GM18507 (cell line): ENCODE results near the gene OGDH.

Experiments
- DNase-seq: peaks from one replicate; pipeline ENCODE4 v3.0.0; 2011; ENCODE audit warnings: low read depth; ENCODE audit not compliant: insufficient read length; ENCODE audit errors: extremely low spot score
- FAIRE-seq: peaks from 2 replicates; lab custom pipeline; 2011; peaks lifted over from hg19 to GRCh38; lab: Jason Lieb, UNC

The OGDH gene

DNA sequence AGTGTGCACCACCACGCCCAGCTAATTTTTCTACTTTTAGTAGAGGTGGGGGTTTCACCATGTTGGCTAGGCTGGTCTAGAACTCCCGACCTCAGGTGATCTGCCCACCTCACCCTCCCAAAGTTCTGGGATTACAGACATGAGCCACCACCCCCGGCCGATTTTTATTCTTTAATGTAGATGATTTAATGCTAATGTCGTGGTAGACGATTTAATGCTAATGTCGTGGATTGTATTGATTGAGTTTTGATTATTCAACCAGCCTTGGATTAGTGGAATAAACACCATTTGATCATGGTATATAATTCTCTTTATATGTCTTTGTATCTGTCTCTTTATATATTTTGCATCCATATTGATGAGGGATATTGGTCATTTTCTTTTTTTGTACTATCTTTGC is 52.6 kb downstream of the OGDH start:
- FAIRE-seq: no peak
- DNase-seq: no peak

DNA sequence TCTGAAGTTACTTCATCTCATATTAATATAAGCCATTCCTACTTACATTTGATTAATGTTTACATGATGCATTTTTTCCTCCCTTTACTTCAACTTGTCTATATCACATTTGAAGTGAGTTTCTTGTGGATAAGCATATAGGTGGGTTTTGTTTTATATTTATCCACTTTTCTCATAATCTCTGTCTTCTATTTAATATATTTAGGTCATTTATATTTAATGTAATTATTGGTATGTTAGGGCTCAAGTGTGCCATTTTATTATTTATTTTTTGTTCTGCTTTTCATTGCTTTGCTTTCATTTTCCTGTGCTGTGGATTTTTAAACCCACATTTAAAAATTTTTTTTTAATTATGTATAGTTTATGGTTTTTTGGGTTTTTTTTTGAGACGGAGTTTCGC is 54.8 kb downstream of the OGDH start:
- DNase-seq: no peak
- no peak for FAIRE-seq

DNA sequence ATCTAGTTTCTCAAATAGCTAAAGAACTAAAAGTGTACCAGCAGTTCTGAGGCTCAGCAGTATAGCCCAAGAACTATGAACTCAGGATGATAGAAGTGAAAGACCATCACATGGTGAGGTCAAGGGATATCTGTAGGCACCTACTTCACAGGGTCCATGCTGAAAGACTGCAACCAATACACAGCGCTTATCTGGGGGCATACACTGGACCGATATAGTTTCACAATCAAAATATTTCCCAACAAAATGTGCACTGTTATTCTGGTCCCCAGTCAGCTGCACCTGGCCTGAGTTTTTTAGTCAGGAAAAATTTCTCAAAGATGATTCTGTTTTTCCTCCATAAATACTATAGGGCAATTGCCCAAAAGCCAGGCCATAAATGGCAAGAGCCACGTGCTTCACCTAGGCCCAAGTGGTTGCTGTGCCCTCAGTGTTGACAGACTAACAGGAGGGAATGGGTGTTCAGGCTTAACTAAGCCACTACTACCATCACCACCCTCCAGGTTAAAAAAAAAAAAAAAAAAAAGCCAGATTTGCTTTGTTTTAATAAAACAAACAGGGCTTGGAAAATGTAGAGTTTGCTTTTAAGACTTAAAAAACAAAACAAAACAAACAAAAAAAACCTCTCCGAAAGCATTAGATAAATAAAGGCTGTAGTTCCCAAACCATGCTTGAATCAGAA is 58.5 kb downstream of the OGDH start:
- FAIRE-seq: no peak
- DNase-seq: no peak

DNA sequence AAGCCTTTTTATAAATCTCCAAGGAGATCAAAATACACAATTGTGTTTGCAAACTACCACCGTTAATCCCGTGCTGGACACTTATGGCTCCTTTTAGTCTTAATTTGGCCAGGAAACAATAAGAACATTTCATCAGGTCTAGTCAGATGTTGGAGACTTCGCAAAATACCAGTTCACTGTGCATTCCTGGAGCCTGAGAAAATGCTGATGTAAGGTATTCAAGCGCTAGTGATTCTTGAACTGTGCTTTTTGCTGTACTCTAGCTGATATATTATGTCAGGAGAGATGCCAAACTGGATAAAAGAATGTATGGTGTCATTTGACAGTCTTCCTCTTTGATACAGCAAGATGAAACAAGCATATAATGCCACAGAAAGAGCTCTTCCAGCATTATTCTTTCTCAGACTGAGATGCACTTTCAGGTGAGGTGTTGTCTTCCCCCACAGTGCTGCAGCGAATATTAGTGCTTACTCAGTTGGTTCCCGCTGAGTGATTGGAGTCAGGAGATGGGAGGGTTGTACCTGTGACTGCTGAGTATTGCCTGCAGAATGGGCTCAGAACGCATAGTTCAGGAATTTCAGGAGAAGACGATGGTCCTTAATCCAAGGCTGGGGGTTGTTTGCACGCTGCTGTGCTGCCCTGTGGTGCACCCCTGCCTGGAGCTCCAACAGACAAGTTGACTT is 59.2 kb downstream of the OGDH start:
- FAIRE-seq (no peak), DNase-seq (no peak)

DNA sequence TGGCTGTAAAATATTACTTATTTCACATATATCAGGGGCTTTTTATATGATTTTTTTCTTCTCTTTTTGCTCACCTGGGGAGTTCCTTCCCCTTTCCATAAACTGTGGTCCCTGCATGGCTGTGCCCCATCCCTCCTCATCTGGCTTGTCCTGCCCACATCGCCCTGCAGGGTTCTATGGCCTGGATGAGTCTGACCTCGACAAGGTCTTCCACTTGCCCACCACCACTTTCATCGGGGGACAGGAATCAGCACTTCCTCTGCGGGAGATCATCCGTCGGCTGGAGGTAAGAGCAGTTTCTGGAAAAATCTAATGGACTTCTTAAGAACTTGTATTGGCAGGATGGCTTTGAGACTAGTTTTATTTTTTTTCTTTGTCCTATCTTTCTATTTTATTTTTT is 60.1 kb downstream of the OGDH start:
- no peak for FAIRE-seq

DNA sequence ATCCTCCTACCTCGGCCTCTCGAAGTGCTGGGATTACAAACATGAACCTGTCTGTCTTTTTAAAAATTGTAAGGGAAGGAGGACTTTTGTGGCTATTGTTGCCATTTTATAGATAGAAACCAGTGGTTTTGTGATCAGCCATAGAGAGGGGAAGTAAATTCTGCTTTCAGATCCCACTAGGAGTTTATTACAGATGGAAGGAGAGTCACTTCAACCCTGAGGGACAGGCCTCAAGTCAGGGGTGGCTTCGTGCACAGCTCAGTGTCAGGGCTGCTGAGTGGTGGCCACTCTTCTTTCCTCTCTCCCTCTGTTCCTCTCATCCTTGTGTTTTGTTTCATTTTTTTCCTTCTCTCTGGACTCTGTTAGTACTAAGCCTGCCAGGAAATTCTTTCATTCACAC is 60.8 kb downstream of the OGDH start:
- FAIRE-seq (no peak), DNase-seq (no peak)

More for the DNA sequence above, 60.1 kb downstream of the OGDH start:
- DNase-seq: no peak

DNA sequence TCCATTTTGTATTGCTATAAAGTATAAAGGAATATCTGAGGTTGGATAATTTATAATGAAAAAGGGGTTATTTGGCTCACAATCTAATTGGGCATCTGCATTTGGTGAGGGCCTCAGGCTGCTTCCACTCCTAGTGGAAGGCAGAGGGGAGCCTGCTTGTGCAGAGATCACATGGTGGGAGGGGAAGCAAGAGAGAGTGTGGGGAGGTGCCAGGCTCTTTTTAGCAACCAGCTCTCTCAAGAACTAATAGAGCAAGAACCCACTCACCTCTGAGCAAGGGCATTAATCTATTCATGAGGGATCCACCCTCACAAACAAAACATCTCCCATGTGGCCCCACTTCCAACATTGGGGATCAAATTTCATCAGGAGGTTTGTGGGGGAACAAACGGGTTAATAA is 64.6 kb downstream of the OGDH start:
- DNase-seq (no peak), FAIRE-seq (no peak)

DNA sequence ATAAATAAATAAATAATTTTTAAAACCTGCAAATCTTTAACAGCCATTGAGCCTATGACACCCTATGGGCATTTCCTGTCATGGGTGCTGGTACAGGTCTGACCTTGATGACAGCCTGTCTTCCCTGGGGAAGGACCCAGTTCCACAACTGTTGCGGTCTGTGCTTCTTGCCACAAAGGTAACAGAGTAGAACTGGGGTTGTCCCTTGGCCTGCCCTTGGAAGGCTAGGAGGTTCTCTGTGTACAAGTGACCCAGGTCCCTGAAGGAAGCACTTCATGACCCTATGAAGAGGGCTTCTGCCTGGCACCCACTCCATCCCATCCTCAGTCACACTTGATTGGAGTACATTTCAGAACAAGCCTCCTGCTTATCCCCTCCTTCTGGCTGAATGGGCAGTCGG is 66.9 kb downstream of the OGDH start:
- DNase-seq: no peak
- FAIRE-seq: no peak

DNA sequence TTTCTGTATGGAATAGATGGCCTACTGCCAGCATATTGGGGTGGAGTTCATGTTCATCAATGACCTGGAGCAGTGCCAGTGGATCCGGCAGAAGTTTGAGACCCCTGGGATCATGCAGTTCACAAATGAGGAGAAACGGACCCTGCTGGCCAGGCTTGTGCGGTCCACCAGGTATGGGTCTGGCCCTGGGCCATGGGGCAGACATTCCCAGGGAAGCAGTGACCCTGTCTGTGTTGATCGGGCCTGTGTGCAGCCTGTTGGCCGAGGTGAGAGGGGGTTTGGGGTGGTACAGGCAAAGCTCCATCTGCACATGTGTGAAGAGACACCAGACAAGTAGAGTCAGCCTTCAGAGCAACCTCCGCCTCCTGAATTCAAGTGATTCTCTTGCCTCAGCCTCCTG is 67.3 kb downstream of the OGDH start:
- no peak for FAIRE-seq
- DNase-seq: no peak

DNA sequence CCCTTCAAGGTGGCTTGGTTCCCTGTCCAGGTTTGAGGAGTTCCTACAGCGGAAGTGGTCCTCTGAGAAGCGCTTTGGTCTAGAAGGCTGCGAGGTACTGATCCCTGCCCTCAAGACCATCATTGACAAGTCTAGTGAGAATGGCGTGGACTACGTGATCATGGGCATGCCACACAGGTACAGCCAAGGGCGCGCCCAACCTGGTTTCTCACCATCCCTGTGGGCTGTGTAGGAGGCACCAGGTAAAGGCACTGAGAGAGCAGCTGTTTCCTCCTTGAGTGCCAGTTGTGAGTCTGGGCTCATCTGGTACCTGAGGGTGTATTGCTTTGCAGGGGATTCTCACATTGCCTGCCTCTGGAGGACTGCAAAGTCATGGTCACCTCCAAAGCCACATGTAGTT is 68.0 kb downstream of the OGDH start:
- DNase-seq (no peak), FAIRE-seq (no peak)

DNA sequence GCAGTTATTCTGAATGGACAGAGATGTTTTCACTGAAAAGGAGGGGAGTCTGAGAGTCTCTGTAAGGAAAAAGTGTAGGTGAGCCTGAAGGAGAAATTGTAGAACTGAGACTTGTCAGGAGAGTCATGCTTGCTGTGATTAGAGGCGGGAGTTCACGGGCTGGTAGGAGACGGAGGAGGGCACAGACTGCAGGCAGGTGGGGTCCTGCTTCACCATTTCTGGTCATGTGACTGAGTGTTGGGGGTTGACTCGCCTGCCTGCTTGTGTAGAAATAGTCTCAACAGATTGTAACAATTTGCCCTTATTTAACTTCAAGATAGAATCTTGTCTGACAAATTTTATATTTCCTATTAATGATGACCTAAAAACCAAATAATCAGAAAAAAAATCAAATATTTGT is 70.3 kb downstream of the OGDH start:
- FAIRE-seq (no peak), DNase-seq (no peak)

DNA sequence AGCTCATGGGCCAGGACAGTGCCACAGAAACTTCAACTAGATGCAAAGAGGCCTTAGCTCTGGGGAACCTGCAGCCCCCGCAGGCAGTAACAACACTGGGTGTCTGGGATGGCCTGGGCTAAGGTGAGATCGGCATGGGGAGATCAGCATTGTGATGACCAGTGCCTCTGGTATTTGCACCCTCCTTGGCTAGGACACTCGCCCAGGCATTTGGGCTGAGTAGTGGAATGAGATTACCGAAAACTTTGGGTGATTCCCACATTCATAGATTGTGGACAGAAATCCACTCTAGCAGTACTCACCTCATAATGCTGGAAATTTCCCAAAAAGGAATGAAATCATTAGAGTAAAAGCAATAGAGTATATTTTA is 71.7 kb downstream of the OGDH start:
- no peak for DNase-seq
- FAIRE-seq: no peak

DNA sequence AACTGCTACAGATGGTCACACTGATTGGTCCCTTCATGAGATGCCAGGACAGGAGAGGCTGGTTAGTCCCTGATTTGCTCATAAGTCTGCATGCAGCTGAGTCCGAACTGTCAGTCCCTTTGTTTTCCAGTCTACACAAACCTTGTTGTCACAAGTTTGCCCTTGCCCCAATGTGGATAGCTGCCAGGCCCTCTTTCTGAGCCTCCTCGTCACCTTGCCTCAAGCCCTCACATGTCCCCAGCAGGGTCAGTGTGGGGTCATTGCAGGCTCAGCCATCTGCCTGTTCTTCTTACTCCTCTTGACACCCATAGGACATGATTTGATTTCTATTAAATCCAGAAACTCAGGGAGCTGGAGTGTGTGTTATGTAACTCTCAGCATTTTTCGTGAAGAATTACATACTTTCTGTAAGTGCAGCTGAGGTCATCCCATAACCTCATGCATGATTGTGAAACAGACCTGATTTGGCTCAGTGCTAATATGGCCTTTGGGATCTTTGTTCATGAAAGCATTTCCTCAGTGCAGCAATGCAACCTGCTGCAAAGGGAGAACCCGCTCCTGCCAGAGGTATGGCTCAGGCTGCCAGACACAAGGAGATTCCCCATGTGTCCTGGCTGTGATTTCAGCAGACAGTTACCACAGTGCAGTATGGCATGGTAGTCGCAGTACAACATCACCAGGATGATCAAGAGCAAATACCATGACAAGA is 72.2 kb downstream of the OGDH start:
- DNase-seq (no peak), FAIRE-seq (no peak)

DNA sequence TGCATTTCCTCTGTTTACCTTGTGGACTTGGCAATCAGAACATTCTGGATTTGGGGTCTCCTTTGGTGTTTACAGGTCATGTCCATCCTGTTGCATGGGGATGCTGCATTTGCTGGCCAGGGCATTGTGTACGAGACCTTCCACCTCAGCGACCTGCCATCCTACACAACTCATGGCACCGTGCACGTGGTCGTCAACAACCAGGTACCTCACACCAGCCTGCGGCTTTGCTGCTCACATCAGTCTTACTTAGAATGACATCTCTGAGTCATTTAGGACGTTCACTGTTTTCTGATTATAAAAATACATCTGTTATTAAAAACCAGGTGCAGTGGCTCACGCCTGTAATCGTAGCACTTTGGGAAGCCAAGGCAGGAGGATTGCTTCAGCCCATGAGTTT is 75.2 kb downstream of the OGDH start:
- no peak for DNase-seq
- FAIRE-seq: no peak

DNA sequence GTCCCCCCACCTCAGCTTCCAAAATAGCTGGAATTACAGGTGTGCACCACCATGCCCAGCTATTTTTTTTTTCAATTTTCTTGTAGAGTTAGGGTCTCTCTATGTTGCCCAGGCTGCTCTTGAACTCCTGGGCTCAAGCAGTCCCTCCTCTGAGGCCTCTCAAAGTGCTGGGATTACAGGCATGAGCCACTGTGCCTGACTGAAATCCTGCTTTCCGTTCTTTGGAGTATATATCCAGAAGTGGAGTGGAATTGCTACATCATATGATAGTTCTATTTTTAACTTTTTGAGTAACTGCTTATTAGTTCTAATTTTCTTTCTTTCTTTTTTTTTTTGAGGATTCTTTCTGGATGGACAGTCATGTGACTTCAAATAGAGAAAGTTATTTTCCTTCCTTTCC is 79.3 kb downstream of the OGDH start:
- FAIRE-seq: no peak
- DNase-seq: no peak

DNA sequence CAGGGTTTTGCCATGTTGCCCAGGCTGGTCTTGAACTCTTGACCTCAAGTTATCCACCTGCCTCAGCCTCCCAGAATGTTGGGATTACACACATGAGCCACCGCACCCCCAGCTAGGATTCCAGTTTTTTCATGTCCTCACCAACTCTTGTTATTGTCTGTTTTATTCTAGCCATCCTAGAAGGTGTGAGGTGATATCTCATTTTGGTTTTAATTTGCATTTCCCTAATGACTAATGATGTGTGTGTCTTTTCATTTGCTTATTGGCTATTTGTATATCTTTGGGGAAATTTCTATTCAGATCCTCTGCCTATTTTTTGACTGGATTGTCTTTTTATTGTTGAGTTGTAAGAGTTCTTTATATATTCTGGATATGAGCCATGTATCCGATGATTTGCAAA is 83.0 kb downstream of the OGDH start:
- no peak for FAIRE-seq
- no peak for DNase-seq

DNA sequence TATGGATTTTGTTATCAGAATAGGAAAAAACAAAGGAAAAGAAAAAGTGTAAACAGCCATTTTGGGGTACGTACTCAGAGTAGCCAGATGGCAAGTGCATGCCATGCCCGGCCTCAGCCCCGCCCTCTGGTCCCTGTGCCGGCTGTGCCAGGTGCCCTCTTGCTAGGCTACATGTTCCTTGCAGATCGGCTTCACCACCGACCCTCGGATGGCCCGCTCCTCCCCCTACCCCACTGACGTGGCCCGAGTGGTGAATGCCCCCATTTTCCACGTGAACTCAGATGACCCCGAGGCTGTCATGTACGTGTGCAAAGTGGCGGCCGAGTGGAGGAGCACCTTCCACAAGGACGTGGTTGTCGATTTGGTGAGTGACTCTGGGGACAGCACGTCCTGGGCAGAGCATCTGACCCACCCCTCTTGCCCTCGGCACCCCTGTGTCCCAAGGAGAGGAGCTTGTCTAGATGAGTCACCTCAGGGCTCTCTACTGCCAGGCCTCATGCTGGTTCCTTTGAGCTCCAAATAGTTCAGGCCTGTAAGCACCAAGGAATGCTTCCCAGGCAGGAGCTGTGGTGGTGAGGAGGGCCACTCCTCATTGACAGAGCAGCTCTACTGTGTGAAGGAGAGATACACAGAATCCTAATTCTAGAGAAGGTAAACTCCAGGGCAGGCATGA is 87.3 kb downstream of the OGDH start:
- FAIRE-seq: no peak
- DNase-seq: no peak

DNA sequence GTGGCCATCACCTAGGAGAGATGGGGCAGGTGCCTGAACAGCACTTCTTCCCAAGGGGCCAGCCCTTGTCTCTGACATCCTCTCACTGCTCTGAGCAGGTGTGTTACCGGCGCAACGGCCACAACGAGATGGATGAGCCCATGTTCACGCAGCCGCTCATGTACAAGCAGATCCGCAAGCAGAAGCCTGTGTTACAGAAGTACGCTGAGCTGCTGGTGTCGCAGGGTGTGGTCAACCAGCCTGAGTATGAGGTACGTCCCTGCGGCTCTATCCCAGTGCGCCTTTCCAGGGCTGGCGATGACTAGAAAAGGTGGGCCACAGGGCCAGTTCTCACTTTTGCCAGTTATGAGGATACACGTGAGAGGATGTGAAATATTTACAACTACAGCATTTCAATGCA is 87.9 kb downstream of the OGDH start:
- DNase-seq: no peak
- FAIRE-seq: no peak

DNA sequence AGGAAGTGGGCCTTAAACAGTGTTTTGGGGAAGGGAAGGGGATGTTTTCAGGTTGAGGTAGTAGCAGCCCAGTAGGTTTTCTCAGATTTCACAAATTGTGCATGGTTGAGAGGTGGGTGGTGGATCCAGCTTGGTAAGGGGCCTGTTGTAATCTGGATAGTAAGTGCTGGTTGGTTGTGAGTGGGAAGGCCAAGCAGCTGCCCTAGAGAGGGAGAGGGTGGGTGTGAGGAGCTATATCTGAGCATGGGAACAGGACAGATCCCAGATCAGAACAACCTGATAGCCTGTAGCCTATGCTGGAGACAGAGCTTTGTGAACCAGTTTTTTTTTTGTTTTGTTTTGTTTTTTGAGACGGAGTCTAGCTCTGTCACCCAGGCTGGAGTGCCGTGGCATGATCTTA is 88.3 kb downstream of the OGDH start:
- no peak for FAIRE-seq
- no peak for DNase-seq

DNA sequence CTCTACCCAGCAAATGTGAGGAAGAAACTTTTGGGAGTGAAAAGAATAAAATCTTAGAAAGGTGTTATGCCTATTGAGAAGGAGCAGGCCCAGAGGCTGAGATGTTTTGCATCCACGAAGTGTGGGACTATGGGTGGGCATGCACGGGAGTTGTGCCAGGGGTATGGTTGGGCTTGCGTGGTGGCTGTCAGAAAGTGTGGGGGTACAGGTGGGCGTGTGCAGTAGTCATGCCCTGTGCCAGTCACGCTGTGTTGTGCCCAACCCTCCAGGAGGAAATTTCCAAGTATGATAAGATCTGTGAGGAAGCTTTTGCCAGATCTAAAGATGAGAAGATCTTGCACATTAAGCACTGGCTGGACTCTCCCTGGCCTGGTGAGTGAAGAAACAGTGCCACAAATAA is 89.3 kb downstream of the OGDH start:
- no peak for DNase-seq
- FAIRE-seq: no peak

DNA sequence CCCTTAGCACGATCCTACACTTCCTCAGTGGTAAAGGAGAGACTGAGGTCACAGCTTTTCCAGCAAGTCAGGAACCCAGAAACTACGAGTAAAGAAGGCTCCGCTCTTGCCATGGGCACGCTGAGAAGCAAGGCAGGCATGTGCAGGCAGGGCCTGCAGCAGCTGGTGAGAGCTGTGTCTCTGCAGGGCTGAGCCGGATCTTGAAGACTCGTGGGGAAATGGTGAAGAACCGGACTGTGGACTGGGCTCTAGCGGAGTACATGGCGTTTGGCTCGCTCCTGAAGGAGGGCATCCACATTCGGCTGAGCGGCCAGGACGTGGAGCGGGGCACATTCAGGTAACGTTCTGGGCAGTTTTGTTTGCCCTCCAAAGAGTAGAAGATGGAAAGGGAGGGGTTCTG is 90.3 kb downstream of the OGDH start:
- DNase-seq (no peak), FAIRE-seq (no peak)
